OCI-LY3 (cell line): Measurements from ENCODE around the gene PLS1.

ENCODE experiments used
- H2AFZ ChIP-seq: fragments of 200-600, 300-600 bp; shearing (Covaris generic); 2 replicates; pipeline ENCODE4 v1.6.0; 2014; ENCODE audit warnings: antibody characterized with exemption, low read depth, low read length
- H3K27ac ChIP-seq: fragments of 200-600, 300-600 bp; sonication (generic); 2 replicates; pipeline ENCODE4 v1.5.1; 2014; ENCODE audit warnings: mild to moderate bottlenecking, low read length, moderate library complexity, mixed read lengths
- H3K27me3 ChIP-seq: fragments of 200-600, 300-600 bp; sonication (generic); 2 replicates; pipeline ENCODE4 v1.6.1; 2014; ENCODE audit warnings: low read depth, low read length, mixed read lengths
- H3K36me3 ChIP-seq: fragments of 200-600, 300-600 bp; sonication (generic); replicated peaks from 2 replicates; pipeline ENCODE3; 2014; ENCODE audit warnings: low read depth, low read length, mixed read lengths
- H3K4me1 ChIP-seq: fragments of 300-600, 200-600 bp; sonication (generic); 2 replicates; pipeline ENCODE4 v1.6.1; 2014; ENCODE audit warnings: low read length, mixed read lengths
- H3K4me2 ChIP-seq: fragments of 200-600, 300-600 bp; sonication (generic); 2 replicates; pipeline ENCODE4 v1.6.1; 2014; ENCODE audit warnings: low read length, mixed read lengths
- H3K4me3 ChIP-seq: fragments of 300-600, 200-600 bp; sonication (generic); 2 replicates; pipeline ENCODE4 v1.5.1; 2014; ENCODE audit warnings: antibody characterized with exemption, mild to moderate bottlenecking, low read length, moderate library complexity
- H3K79me2 ChIP-seq: fragments of 300-600, 200-600 bp; shearing (Covaris generic); 2 replicates; pipeline ENCODE4 v1.6.1; 2014; ENCODE audit warnings: mild to moderate bottlenecking, low read length, mixed read lengths
- H3K9ac ChIP-seq: fragments of 300-600, 200-600 bp; shearing (Covaris generic); 2 replicates; pipeline ENCODE4 v1.6.0; 2014; ENCODE audit warnings: mild to moderate bottlenecking, low read length, moderate library complexity
- H3K9me3 ChIP-seq: fragments of 200-600, 300-600 bp; shearing (Covaris generic); 2 replicates; pipeline ENCODE4 v1.6.1; 2014; ENCODE audit warnings: low read length, mixed read lengths; ENCODE audit not compliant: insufficient read depth
- H4K20me1 ChIP-seq: fragments of 200-600, 300-600 bp; sonication (generic); 2 replicates; pipeline ENCODE4 v1.6.1; 2016; ENCODE audit warnings: low read length, mixed read lengths; ENCODE audit not compliant: insufficient read depth
- CTCF ChIP-seq: fragments of 200-600, 300-600 bp; sonication (generic); IDR thresholded peaks from 2 replicates; pipeline ENCODE4 v1.5.1; 2014; ENCODE audit warnings: antibody characterized with exemption, low read length, low read depth
- EZH2phosphoT487 ChIP-seq: fragments of 200-600 bp; shearing (Covaris generic); IDR thresholded peaks from 2 replicates; pipeline ENCODE4 v1.6.1; 2018; ENCODE audit warnings: antibody characterized with exemption, mixed run types, low read depth

The PLS1 gene

GRCh38 chr3:142645236-142645793, 49.1 kb downstream of the PLS1 start:
- Histone ChIP-seq H3K4me1 (peaks cover 9% of the 10 kb centered on the region), H3K79me2 (no peaks in the 10 kb centered on the region), H3K27ac (no peak overlapping the region), H3K27me3 (no peaks in the 10 kb centered on the region), H3K4me3 (no peak overlapping the region), H4K20me1 (no peaks in the 10 kb centered on the region), H3K9me3 (no peaks in the 10 kb centered on the region), H3K9ac (no peak overlapping the region), H2AFZ (no peak overlapping the region), H3K36me3 (no peaks in the 10 kb centered on the region), H3K4me2 (no peak overlapping the region)
- TF ChIP-seq CTCF, result no peak
- TF ChIP-seq EZH2phosphoT487, result no peak

- H3K4me1 ChIP-seq, result peaks cover 14% of the 10 kb centered on the region
- no peaks in the 10 kb centered on the region for H3K79me2 ChIP-seq
- TF ChIP-seq EZH2phosphoT487 (no peak), CTCF (no peak)
- no peaks in the 10 kb centered on the region for H3K36me3 ChIP-seq
- H4K20me1 ChIP-seq, result no peaks in the 10 kb centered on the region
- H3K4me3 ChIP-seq, result no peak overlapping the region
- no peak overlapping the region for H3K27ac ChIP-seq
- no peak overlapping the region for H3K9ac ChIP-seq
- H2AFZ ChIP-seq, result no peak overlapping the region
- no peaks in the 10 kb centered on the region for H3K27me3 ChIP-seq
- no peaks in the 10 kb centered on the region for H3K9me3 ChIP-seq
- no peak overlapping the region for H3K4me2 ChIP-seq
These were observed 50.0 kb downstream of the PLS1 start for GRCh38 chr3:142646020-142646785.

GRCh38 chr3:142647856-142648255, 51.7 kb downstream of the PLS1 start:
- no peak overlapping the region for H3K4me2 ChIP-seq
- H2AFZ ChIP-seq, result no peak overlapping the region
- H4K20me1 ChIP-seq, result no peaks in the 10 kb centered on the region
- no peaks in the 10 kb centered on the region for H3K27me3 ChIP-seq
- peaks cover 14% of the 10 kb centered on the region for H3K4me1 ChIP-seq
- H3K27ac ChIP-seq, result no peak overlapping the region
- no peaks in the 10 kb centered on the region for H3K9me3 ChIP-seq
- H3K36me3 ChIP-seq, result no peaks in the 10 kb centered on the region
- H3K4me3 ChIP-seq, result no peak overlapping the region
- no peaks in the 10 kb centered on the region for H3K79me2 ChIP-seq
- no peak for TF ChIP-seq CTCF
- TF ChIP-seq EZH2phosphoT487, result no peak
- no peak overlapping the region for H3K9ac ChIP-seq

GRCh38 chr3:142648950-142649349, 52.8 kb downstream of the PLS1 start:
- H3K36me3 ChIP-seq, result no peaks in the 10 kb centered on the region
- H3K27ac ChIP-seq, result no peak overlapping the region
- no peaks in the 10 kb centered on the region for H3K27me3 ChIP-seq
- H3K4me3 ChIP-seq, result no peak overlapping the region
- no peak overlapping the region for H3K4me2 ChIP-seq
- H2AFZ ChIP-seq, result no peak overlapping the region
- no peaks in the 10 kb centered on the region for H4K20me1 ChIP-seq
- H3K9me3 ChIP-seq, result no peaks in the 10 kb centered on the region
- H3K79me2 ChIP-seq, result no peaks in the 10 kb centered on the region
- H3K4me1 ChIP-seq, result peaks cover 14% of the 10 kb centered on the region
- TF ChIP-seq EZH2phosphoT487 (no peak), CTCF (no peak)
- H3K9ac ChIP-seq, result no peak overlapping the region
